NCI-H2081 treated with DMSO at 0.1 percent for 48 hours (cell line): Measurements from ENCODE around the gene CNOT1.
"Not testable (repeated sequence)": the region's sequence is repeated elsewhere in the genome, so short reads cannot be mapped to it uniquely, and the experiment has no call there.

Experiments used
- DNase-seq: peaks from one replicate; lab custom pipeline; 2025; lab: John Stamatoyannopoulos, UW

Gene CNOT1

DNA sequence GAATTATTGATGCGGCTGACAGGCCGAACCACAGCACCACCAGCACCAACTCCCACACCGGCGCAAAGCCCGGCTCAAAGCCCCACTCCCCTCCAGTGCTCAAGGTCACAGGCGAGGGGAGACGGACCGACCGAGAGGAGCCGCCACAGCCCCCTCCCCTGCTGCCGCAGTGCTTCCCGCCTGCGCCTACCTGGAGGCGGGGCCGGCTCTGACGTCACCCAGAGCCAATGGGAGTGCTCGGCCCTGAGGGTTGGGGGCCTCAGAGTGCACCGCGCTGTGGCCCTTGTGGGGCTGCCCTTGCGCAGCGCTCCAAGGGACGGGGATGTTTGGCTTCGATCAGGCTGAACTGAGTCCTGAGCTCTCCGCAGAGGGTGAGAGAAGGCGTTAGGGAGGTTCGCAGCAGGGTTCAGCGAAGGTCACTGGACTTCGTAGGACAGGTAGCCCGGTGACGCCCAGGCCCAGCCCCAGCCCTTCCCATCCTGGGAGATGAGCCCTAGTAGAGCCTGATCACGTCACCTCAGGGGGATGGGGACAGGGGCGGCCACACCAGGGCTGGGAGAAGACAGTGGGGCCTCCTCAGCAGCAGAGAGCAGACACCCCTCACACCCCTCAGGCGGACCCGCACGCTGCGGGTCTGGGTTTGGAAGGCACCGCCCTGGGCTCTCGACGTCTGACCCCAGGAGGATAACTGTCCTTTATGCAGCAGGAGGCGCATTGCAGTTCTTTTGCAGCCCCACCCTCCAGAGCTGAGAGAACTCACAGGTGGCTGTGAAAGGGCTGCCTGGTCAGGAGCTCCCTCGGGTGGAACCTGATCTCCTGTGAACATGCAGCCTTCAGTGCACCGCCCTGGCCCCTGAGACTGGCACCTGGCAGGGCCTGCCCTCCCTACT lies 128.1 kb downstream of the CNOT1 start:
- DNase-seq, result no peak

DNA sequence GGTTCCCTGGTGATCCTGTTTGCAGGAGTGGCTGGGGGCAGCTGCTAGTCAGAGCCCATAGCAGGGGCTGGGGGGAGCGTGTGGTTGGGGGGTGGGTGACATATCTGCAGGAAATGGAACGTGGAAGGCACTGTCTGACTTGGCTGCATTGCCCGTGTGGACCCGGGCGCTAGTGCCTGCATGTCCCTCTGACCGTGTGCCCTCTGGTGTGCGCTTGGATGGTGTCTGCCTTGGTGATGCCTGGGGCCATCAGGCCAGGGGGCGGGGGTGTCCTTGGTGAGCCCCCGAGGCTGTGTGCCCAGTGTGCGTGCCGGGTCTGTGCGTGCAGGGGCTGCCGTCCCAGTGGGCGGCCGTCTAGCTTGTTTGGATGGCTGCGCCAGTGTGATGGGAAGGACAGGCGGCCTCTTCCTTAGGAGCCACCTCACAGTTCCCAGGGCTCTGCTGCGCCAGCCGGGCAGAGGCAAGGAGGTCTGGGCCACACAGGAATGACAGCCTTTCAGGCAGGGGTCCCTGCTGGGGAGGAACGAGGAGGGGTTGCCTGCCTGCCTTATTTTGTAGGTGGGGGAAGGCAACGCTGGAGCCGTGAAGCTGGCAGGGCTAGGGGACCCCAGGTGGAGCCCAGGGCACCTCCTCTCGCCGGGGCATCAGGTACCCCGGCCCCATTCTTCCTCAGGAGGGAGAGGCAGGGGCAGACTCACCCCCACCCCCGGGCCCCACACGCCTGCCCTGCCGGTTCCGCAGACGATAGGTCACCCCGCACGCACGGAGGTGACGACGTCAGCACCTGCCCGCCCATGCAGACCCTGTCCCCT lies 129.0 kb downstream of the CNOT1 start:
- DNase-seq, result no peak

- DNase-seq, result no peak
Measured at GRCh38 chr16:58499615-58500351, 129.8 kb downstream of the CNOT1 start, which contains the start of gene NDRG4. Gene NDRG4, plus strand, starts transcription at chr16:58500143. Its CDS starts 106 bp downstream, at chr16:58500249.

GRCh38 chr16:58499092-58499511 lies 130.5 kb downstream of the CNOT1 start:
- DNase-seq, result no peak

- no peak for DNase-seq
Measured at GRCh38 chr16:58498341-58499091, 131.1 kb downstream of the CNOT1 start.

DNA sequence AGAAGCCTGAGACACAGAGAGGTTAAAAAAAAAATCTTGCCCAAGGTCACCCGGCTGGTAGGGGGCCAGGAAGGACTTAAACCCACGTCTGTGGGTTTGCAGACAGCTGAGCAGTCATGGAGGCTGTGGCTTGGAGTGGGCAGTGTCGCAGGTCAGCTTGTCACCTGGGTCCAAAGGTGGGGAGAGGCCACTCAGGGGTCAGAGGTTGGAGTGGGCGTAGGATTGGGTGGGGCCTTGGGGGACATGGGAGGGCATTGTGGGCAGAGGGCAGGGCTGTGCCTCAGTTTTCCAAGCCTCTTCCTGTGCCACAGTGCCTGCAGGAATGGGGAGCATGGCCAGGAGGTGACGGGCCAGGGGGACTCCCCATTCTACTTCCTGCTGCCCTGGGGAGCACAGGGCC lies 131.7 kb downstream of the CNOT1 start:
- DNase-seq, result no peak

- DNase-seq, result no peak
Measured at GRCh38 chr16:58497468-58497867, 132.2 kb downstream of the CNOT1 start.

DNA sequence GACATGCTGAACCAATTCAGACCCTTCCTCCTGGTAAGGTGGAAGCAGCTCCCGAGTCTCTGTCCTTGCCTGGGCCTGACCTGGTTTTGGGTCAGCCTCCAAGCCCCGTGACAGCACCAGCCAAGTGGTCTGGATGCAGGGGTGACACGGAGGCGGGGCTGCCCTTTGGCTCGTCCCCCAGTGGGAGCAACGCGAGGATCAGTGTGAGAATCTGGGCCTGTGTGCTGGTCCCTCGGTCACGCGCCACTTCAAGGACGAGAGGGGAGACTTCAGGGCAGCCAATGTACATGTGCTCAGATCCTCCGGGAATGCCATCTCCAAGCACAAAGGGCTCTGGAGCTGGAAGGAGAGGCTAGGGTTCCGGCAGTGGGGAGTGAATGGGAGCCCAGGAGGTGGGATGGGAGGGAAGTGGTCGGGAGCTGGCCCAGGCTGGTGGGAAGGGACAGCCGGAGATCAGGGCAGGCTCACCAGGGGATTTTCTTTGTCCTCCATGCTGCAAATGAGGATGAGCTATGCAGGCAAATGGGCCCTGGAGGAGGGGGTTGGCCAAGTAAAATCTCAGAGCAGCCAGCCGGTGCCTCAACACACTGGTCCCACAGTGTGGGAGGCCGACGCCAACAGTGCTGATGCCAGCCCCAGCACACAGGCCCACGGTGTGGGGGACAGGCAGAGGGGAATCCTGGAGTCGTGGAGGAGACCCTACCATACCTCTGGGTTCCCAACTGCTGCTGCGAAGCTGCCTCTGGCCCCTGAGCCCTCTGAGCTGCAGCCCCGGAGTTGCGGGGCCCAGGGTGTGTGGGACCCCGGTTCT lies 133.9 kb downstream of the CNOT1 start:
- DNase-seq, result no peak

GRCh38 chr16:58494981-58495520 lies 134.6 kb downstream of the CNOT1 start:
- no peak for DNase-seq

- no peak for DNase-seq
Measured at GRCh38 chr16:58493756-58494431, 135.7 kb downstream of the CNOT1 start.

- DNase-seq, result no peak
Measured at GRCh38 chr16:58492735-58493134, 136.9 kb downstream of the CNOT1 start.

GRCh38 chr16:58492066-58492465 lies 137.6 kb downstream of the CNOT1 start:
- DNase-seq, result no peak

GRCh38 chr16:58490539-58490938 lies 139.1 kb downstream of the CNOT1 start:
- not testable (repeated sequence) for DNase-seq

DNA sequence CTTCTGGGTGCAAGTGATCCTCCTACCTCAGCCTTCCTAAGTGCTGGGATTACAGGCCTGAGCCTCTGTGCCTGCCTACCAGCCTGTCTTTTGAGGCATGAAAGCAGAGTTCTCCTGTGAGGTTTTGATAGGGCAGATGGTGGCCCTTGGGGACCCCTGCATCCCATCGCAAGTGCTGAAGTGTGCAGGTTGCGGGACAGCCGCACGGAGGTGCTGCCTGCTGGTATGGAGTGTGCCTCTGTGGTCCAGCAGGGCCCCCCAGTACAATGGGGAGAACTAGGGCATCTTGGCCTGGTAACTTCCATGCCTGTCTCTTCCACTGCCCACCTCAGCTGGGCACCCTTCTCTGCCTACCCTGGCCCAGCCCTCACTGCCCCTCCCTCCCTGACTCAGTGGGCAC lies 139.6 kb downstream of the CNOT1 start:
- DNase-seq, result no peak

DNA sequence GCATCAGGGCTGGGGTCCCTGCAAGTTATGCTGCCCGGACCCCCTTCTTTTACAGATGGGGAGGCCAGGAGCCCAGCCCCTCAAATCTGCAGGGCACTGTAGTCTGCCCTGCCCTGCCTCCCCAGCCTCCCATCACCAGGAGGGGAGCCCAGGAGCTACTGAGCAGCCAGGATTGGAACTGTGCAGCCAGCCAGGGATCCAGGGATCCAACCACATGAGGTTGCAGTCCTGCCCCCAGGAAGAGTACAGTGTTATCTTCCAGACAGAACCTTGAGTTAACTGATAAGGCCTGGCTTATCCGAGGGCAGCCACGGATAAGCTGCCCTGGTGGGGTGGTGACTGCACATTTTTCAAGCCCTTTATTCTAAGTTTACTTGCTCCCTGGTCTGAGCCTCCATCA lies 141.1 kb downstream of the CNOT1 start:
- no peak for DNase-seq

GRCh38 chr16:58487566-58488351 lies 141.9 kb downstream of the CNOT1 start:
- peak; percentile 16 for DNase-seq

DNA sequence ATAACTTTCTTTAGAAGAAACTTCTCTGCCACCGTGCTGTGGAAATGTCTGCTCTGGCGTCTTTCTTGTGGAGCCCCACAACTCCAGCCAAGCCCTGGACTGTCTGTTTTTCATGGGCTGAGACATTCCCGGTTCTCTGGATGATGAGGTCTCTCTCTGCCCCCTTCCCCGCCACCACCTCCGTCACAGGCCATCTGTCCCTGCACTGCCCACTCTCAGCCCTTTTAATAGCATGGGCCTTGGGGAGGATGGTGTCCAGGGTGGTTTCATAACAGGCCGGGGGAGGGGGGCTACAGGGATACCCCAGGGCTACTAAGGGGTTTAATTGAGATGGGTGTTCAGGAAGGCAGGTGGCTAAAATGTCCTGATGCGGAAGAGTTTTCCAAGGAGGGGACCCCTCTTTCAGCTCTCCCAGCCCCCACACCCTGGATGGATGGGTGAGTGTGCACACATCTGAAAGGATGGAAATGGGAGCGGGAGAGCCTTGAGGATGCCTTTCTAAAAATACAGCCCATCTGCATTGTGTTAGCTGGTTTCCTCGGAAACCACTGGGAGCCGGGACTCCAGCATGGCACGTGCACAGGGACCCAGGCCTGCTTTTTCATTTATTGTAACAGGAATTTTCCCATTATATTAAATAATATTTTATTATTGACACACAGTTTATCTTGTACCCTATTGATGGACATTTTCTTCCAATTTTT lies 144.3 kb downstream of the CNOT1 start:
- no peak for DNase-seq

- no peak for DNase-seq
Measured at GRCh38 chr16:58481931-58482330, 147.7 kb downstream of the CNOT1 start.
